ENCODE results near the gene CABLES2. TPM values are rescaled to one million over a fixed set of nuclear protein-coding genes. Genes with fewer than 3 reads are reported as not detected.

The CABLES2 gene
- total and polyA plus RNA-seq, 10 of the 15 experiments (the other 5 are each of a cell fraction or from before 2014, with no cell fraction given): 2.2 to 14.9 (median 5.3) TPM

- no peaks in the 10 kb centered on the region for H4K20me1 ChIP-seq (ENCODE audit: control insufficient read depth, insufficient read depth)
- H3K27ac ChIP-seq (ENCODE audit: control insufficient read depth, insufficient read depth): no peak overlapping the region
- H3K79me2 ChIP-seq (ENCODE audit: control insufficient read depth, insufficient read depth, low read length): no peaks in the 10 kb centered on the region
- H3K4me2 ChIP-seq (ENCODE audit: control insufficient read depth, insufficient read depth): no peak overlapping the region
- no peak overlapping the region for H2AFZ ChIP-seq (ENCODE audit: control insufficient read depth, low read depth, low read length)
- FAIRE-seq (no peak), ATAC-seq (no peak), DNase-seq (ENCODE audit: low read depth, low spot score) (no peak)
- BruUV-seq (replicated peaks): no TSS peak
- 36% methylated on average over 16 of the region's 17 CpGs for WGBS (ENCODE audit: insufficient coverage, insufficient replicate concordance, low lambda C conversion rate, missing lambda C conversion rate)
- TF ChIP-seq GATAD2B (conservative IDR thresholded peaks at IDR 0.05; ENCODE audit: low read depth) (no peak), ZNF274 (IDR thresholded peaks at IDR 0.05; ENCODE audit: insufficient read depth, insufficient read length) (no peak), PBX3 (IDR thresholded peaks at IDR 0.05; ENCODE audit: insufficient replicate concordance, low read depth, low read length) (no peak), IKZF2 (IDR thresholded peaks at IDR 0.05) (no peak), ZBTB40 (IDR thresholded peaks at IDR 0.05; ENCODE audit: borderline replicate concordance) (no peak), BRCA1 (IDR thresholded peaks at IDR 0.05; ENCODE audit: low read depth, low read length) (no peak), RAD21 (IDR thresholded peaks at IDR 0.05; ENCODE audit: insufficient read depth, low read depth, low read length) (no peak), POLR2AphosphoS2 (IDR thresholded peaks at IDR 0.05; ENCODE audit: low read depth, low read length) (no peak), SREBF2 (IDR thresholded peaks at IDR 0.05; ENCODE audit: low read length) (no peak), RCOR1 (conservative IDR thresholded peaks at IDR 0.05; ENCODE audit: low read depth, low read length) (no peak), TCF3 (IDR thresholded peaks at IDR 0.05; ENCODE audit: borderline replicate concordance, insufficient read depth, low read depth, low read length) (no peak), PRDM15 (CRISPR knock-in tag; IDR thresholded peaks at IDR 0.05) (no peak)
- H3K9me3 ChIP-seq (replicated peaks; ENCODE audit: control insufficient read depth, insufficient read depth, low read length): no peaks in the 10 kb centered on the region
- no peak overlapping the region for H3K9ac ChIP-seq (ENCODE audit: control insufficient read depth, insufficient read depth, low read length)
- in situ Hi-C loops (cut with MboI) (no loop called here), intact Hi-C loops (cut with micrococcal nuclease; ENCODE audit: unreplicated experiment) (no loop called here)
- ChIA-PET POLR2A (no interaction called here), SMC1A (ENCODE audit: uncharacterized antibody, unreplicated experiment) (no interaction called here), RAD21 (ENCODE audit: unreplicated experiment) (no interaction called here), CTCF (no interaction called here)
- H3K27me3 ChIP-seq (replicated peaks in 1 of 2; ENCODE audit: control insufficient read depth in 2 of 2, insufficient read depth in 2 of 2, low read length in 1 of 2): peaks cover 0 to 5% of the 10 kb centered on the region in 2 experiments; a peak in 3 of 4 replicates
- no peak overlapping the region for H3K4me3 ChIP-seq
- H3K4me1 ChIP-seq (ENCODE audit: control insufficient read depth, insufficient read depth, low read length): no peaks in the 10 kb centered on the region
- H3K36me3 ChIP-seq (ENCODE audit: control insufficient read depth in 2 of 2, insufficient read depth in 2 of 2, low read length in 1 of 2): no peaks in the 10 kb centered on the region
Measured at GRCh38 chr20:62453186-62453808, 46.2 kb upstream of the CABLES2 start.
